MCF 10A (cell line): ENCODE data around the gene LEFTY1. TPM values are rescaled to one million over a fixed set of nuclear protein-coding genes. Genes with fewer than 3 reads are reported as not detected.

Experiments used
- BruUV-seq: library from RNA; stranded (reverse); fragments of 400-500 nt; replicated peaks from 2 replicates; lab custom pipeline; 2021; lab: Mats Ljungman, UMichigan
- CTCF ChIA-PET: fragments of 300-600 bp; sonication (Branson Sonifier 250); formaldehyde crosslinking; extraction: SDS; loops from one replicate; lab custom pipeline; 2021; ENCODE audit warnings: antibody characterized with exemption, inconsistent platforms; lab: Yijun Ruan, JAX
- POLR2A ChIA-PET: fragments of 300-600, 350-650 bp; sonication (Branson Sonifier 250); formaldehyde crosslinking; extraction: SDS; loops from one replicate; lab custom pipeline; 2020; ENCODE audit warnings: antibody characterized with exemption, inconsistent platforms; lab: Yijun Ruan, JAX
- DNase-seq: peaks from one replicate; pipeline ENCODE4 v3.0.0-alpha.2; 2018; ENCODE audit not compliant: unreplicated experiment
- H3K27ac Mint-ChIP-seq: one replicate; pipeline ENCODE4 v1.8.0; 2022; ENCODE audit warnings: mild to moderate bottlenecking, low read depth, mixed read lengths; ENCODE audit not compliant: unreplicated experiment
- H3K27me3 Mint-ChIP-seq: one replicate; pipeline ENCODE4 v1.8.0; 2022; ENCODE audit warnings: mixed read lengths; ENCODE audit not compliant: insufficient read depth, unreplicated experiment
- H3K36me3 Mint-ChIP-seq: one replicate; pipeline ENCODE4 v1.8.0; 2022; ENCODE audit warnings: mild to moderate bottlenecking, moderate library complexity, mixed read lengths; ENCODE audit not compliant: insufficient read depth, unreplicated experiment
- H3K4me1 Mint-ChIP-seq: one replicate; pipeline ENCODE4 v1.8.0; 2022; ENCODE audit warnings: mixed read lengths; ENCODE audit not compliant: insufficient read depth, unreplicated experiment
- H3K4me3 Mint-ChIP-seq: one replicate; pipeline ENCODE4 v1.8.0; 2022; ENCODE audit warnings: mild to moderate bottlenecking, moderate library complexity, mixed read lengths; ENCODE audit not compliant: unreplicated experiment
- H3K9me3 Mint-ChIP-seq: one replicate; pipeline ENCODE4 v1.8.0; 2022; ENCODE audit warnings: mixed read lengths; ENCODE audit not compliant: unreplicated experiment
- CTCF ChIP-seq: fragments of 200-600 bp; IDR thresholded peaks from one replicate; pipeline ENCODE4 v1.8.0; 2022; ENCODE audit warnings: antibody characterized with exemption, mild to moderate bottlenecking; ENCODE audit not compliant: unreplicated experiment
- intact Hi-C: fragments of 100-400 bp; cut with micrococcal nuclease; formaldehyde crosslinking; loops from 2 replicates; pipeline ENCODE4 v1.14.1; 2022
- total RNA-seq: library from RNA; stranded (reverse); gene quantifications from 2 replicates; pipeline ENCODE4 v1.2.3, GENCODE V29; 2022

LEFTY1 gene
- total RNA-seq, 1 experiment from 2014 or later: not detected

GRCh38 chr1:225861834-225862580 is 26.9 kb downstream of the LEFTY1 start:
- peaks cover 41% of the 10 kb centered on the region for H3K36me3 Mint-ChIP-seq
- no peaks in the 10 kb centered on the region for H3K27me3 Mint-ChIP-seq
- H3K27ac Mint-ChIP-seq: no peak overlapping the region
- ChIA-PET POLR2A (interaction anchor here (0.6 to 0.7 kb wide), 3 partner anchors 14 to 512 kb away, joined by 3 to 5 read pairs (median 3); no protein-coding TSS in a partner anchor), CTCF (interaction anchor here (0.7 to 1.7 kb wide), 6 partner anchors 16 to 387 kb away, joined by 3 to 6 read pairs (median 4); no protein-coding TSS in a partner anchor)
- TF ChIP-seq CTCF: no peak
- no peak for DNase-seq
- no peak overlapping the region for H3K4me3 Mint-ChIP-seq
- H3K9me3 Mint-ChIP-seq: no peaks in the 10 kb centered on the region
- intact Hi-C loops: no loop called here
- H3K4me1 Mint-ChIP-seq: no peaks in the 10 kb centered on the region
- BruUV-seq: no TSS peak

- POLR2A ChIA-PET: interaction anchor here (0.7 to 2.0 kb wide), 2 partner anchors 61 to 201 kb away, joined by 5 to 6 read pairs; no protein-coding TSS in a partner anchor
- BruUV-seq: no TSS peak
- Mint-ChIP-seq H3K4me1 (no peaks in the 10 kb centered on the region), H3K4me3 (no peak overlapping the region), H3K27me3 (no peaks in the 10 kb centered on the region), H3K9me3 (no peaks in the 10 kb centered on the region), H3K27ac (no peak overlapping the region), H3K36me3 (peaks cover 42% of the 10 kb centered on the region)
- CTCF ChIA-PET: interaction anchor here (0.6 to 2.2 kb wide), 9 partner anchors 15 to 452 kb away, joined by 3 to 9 read pairs (median 4); no protein-coding TSS in a partner anchor
- no peak for DNase-seq
- intact Hi-C loops: no loop called here
- TF ChIP-seq CTCF: no peak
Observed at GRCh38 chr1:225860876-225861441, 28.0 kb downstream of the LEFTY1 start.

GRCh38 chr1:225860107-225860506 is 28.8 kb downstream of the LEFTY1 start:
- Mint-ChIP-seq H3K4me1 (no peaks in the 10 kb centered on the region), H3K4me3 (no peak overlapping the region), H3K27me3 (no peaks in the 10 kb centered on the region), H3K36me3 (peaks cover 50% of the 10 kb centered on the region), H3K27ac (no peak overlapping the region), H3K9me3 (no peaks in the 10 kb centered on the region)
- no TSS peak for BruUV-seq
- intact Hi-C loops: no loop called here
- TF ChIP-seq CTCF: no peak
- DNase-seq: no peak
- POLR2A ChIA-PET: interaction anchor here (0.7 to 2.0 kb wide), 3 partner anchors 62 to 140 kb away, joined by 3 to 6 read pairs (median 3); no protein-coding TSS in a partner anchor
- CTCF ChIA-PET: interaction anchor here (0.5 to 2.2 kb wide), 10 partner anchors 9 to 386 kb away, joined by 3 to 9 read pairs (median 4); no protein-coding TSS in a partner anchor

GRCh38 chr1:225859151-225859550 is 29.8 kb downstream of the LEFTY1 start:
- no peak overlapping the region for H3K4me3 Mint-ChIP-seq
- ChIA-PET POLR2A (interaction anchor here (0.6 to 2.0 kb wide), 5 partner anchors 15 to 530 kb away, joined by 4 to 7 read pairs (median 6); partner anchors contain the start of gene PYCR2), CTCF (interaction anchor here (0.6 to 3.1 kb wide), 7 partner anchors 13 to 385 kb away, joined by 3 to 13 read pairs (median 4); no protein-coding TSS in a partner anchor)
- peaks cover 48% of the 10 kb centered on the region for H3K36me3 Mint-ChIP-seq
- H3K4me1 Mint-ChIP-seq: no peaks in the 10 kb centered on the region
- no peaks in the 10 kb centered on the region for H3K9me3 Mint-ChIP-seq
- no peak for TF ChIP-seq CTCF
- intact Hi-C loops: no loop called here
- no peak for DNase-seq
- H3K27ac Mint-ChIP-seq: no peak overlapping the region
- H3K27me3 Mint-ChIP-seq: no peaks in the 10 kb centered on the region
- BruUV-seq: no TSS peak
